Esophagus squamous epithelium (tissue), 4 donors: ENCODE data around the gene SHC1.

ENCODE experiments used
- CTCF ChIP-seq, 6 experiments: fragments of 450-650 bp in 4 of 6; fragments of 200-600 bp in 2 of 6; sonication (generic) in 2 of 6; IDR thresholded peaks; one replicate each; pipeline ENCODE4 v1.5.1; 2016 to 2019; ENCODE audit warnings: antibody characterized with exemption in 6 of 6, mild to moderate bottlenecking in 4 of 6, moderate library complexity in 4 of 6
- POLR2A ChIP-seq, 4 donors: fragments of 450-650 bp; IDR thresholded peaks; one replicate each; pipeline ENCODE4 v1.6.1; 2017; ENCODE audit warnings: antibody characterized with exemption in 4 of 4, mild to moderate bottlenecking in 4 of 4, moderate library complexity in 3 of 4

GRCh38 chr1:155001425-155001674 lies 30.8 kb upstream of the SHC1 start:
- TF ChIP-seq CTCF (IDR thresholded peaks at IDR 0.05) = no peak
- TF ChIP-seq POLR2A (IDR thresholded peaks at IDR 0.05) = no peak
